GM12878 (cell line): ENCODE data around the gene PRSS35. TPM values are rescaled to one million over a fixed set of nuclear protein-coding genes. Genes with fewer than 3 reads are reported as not detected.

Source experiments
- ATAC-seq: fragments of 200-7000 bp; cut with Tn5 transposase; 3 replicates; pipeline ENCODE4 v1.9.1; 2020; ENCODE audit warnings: mild to moderate bottlenecking, moderate library complexity
- BruUV-seq: library from RNA; stranded (reverse); fragments of 400-500 nt; replicated peaks from 2 replicates; lab custom pipeline; 2021; lab: Mats Ljungman, UMichigan
- CTCF ChIA-PET: fragments of 300-600 bp; sonication (Branson Sonifier 250); formaldehyde crosslinking; extraction: SDS; loops from one replicate; lab custom pipeline; 2021; ENCODE audit warnings: inconsistent platforms; lab: Yijun Ruan, JAX
- POLR2A ChIA-PET: fragments of 350-600 bp; formaldehyde crosslinking; extraction: SDS; loops from one replicate; lab custom pipeline; 2021; ENCODE audit warnings: inconsistent platforms; lab: Charles Lee
- RAD21 ChIA-PET: fragments of 300-600 bp; sonication (Branson Sonifier 250); formaldehyde crosslinking; loops from one replicate; lab custom pipeline; 2023; ENCODE audit warnings: antibody characterized with exemption; ENCODE audit not compliant: unreplicated experiment; lab: Charles Lee
- SMC1A ChIA-PET: fragments of 300-600 bp; sonication (Branson Sonifier 250); formaldehyde crosslinking; loops from one replicate; lab custom pipeline; 2023; ENCODE audit not compliant: unreplicated experiment, uncharacterized antibody; lab: Charles Lee
- DNase-seq: peaks from one replicate; pipeline ENCODE4 v3.0.0-alpha.2; 2011; ENCODE audit warnings: low read depth, low spot score
- FAIRE-seq: peaks from 3 replicates; lab custom pipeline; 2011; peaks lifted over from hg19 to GRCh38; lab: Jason Lieb, UNC
- H2AFZ ChIP-seq: 2 replicates; pipeline ENCODE4 v1.6.0; 2011; ENCODE audit warnings: low read depth, low read length, control low read depth; ENCODE audit not compliant: control insufficient read depth
- H3K27ac ChIP-seq: 2 replicates; pipeline ENCODE4 v1.5.1; 2011; ENCODE audit warnings: control low read depth; ENCODE audit not compliant: control insufficient read depth, insufficient read depth
- H3K27me3 ChIP-seq, 2 experiments: replicated peaks in 1 of 2; 2 replicates each; pipeline versions ENCODE4 v1.6.0 to v1.6.1; 2011; ENCODE audit warnings: low read length in 1 of 2; ENCODE audit not compliant: control insufficient read depth in 2 of 2, insufficient read depth in 2 of 2
- H3K36me3 ChIP-seq, 2 experiments: 2 replicates each; pipeline ENCODE4 v1.5.1; 2011; ENCODE audit warnings: low read length in 1 of 2; ENCODE audit not compliant: control insufficient read depth in 2 of 2, insufficient read depth in 2 of 2
- H3K4me1 ChIP-seq: 2 replicates; pipeline ENCODE4 v1.6.1; 2011; ENCODE audit warnings: mild to moderate bottlenecking, low read length, moderate library complexity, mixed read lengths; ENCODE audit not compliant: control insufficient read depth, insufficient read depth
- H3K4me2 ChIP-seq: 2 replicates; pipeline ENCODE4 v1.6.0; 2011; ENCODE audit warnings: control low read depth; ENCODE audit not compliant: control insufficient read depth, insufficient read depth
- H3K4me3 ChIP-seq: fragments of 200-600 bp; sonication (generic); 2 replicates; pipeline ENCODE4 v1.5.1; 2016
- H3K79me2 ChIP-seq: 2 replicates; pipeline ENCODE4 v1.6.0; 2011; ENCODE audit warnings: low read length; ENCODE audit not compliant: control insufficient read depth, insufficient read depth
- H3K9ac ChIP-seq: 2 replicates; pipeline ENCODE4 v1.8.0; 2011; ENCODE audit warnings: low read length, control low read depth, mixed read lengths; ENCODE audit not compliant: control insufficient read depth, insufficient read depth
- H3K9me3 ChIP-seq: replicated peaks from 3 replicates; pipeline ENCODE4 v1.5.1; 2011; ENCODE audit warnings: mild to moderate bottlenecking, low read length; ENCODE audit not compliant: control insufficient read depth, insufficient read depth
- H4K20me1 ChIP-seq: 2 replicates; pipeline ENCODE4 v1.6.0; 2011; ENCODE audit not compliant: control insufficient read depth, insufficient read depth
- FOS ChIP-seq: IDR thresholded peaks from 3 replicates; pipeline ENCODE4 v1.6.1; 2011; ENCODE audit warnings: borderline replicate concordance; ENCODE audit not compliant: insufficient read length; ENCODE audit errors: extremely low read depth
- NFYA ChIP-seq: IDR thresholded peaks from 2 replicates; pipeline ENCODE4 v1.6.1; 2011; ENCODE audit warnings: low read depth, mild to moderate bottlenecking, low read length, improper control_type of control experiment, borderline replicate concordance
- WGBS: methylation state at CpG from one replicate; pipeline ENCODE4 v1.1.6; 2016; ENCODE audit warnings: low lambda C conversion rate; ENCODE audit not compliant: insufficient replicate concordance, insufficient coverage; ENCODE audit errors: missing lambda C conversion rate; 5-methylcytosine and 5-hydroxymethylcytosine counted together
- in situ Hi-C: fragments of 300-500 bp; cut with MboI; formaldehyde crosslinking; loops from 9 replicates; pipeline ENCODE4 v1.14.3; 2018; ENCODE audit warnings: mixed read lengths
- intact Hi-C: fragments of 100-400 bp; cut with micrococcal nuclease; formaldehyde crosslinking; loops from one replicate; pipeline ENCODE4 v1.14.2; 2022; ENCODE audit not compliant: unreplicated experiment
- polyA plus RNA-seq, 11 experiments: library from polyadenylated mRNA; depleted of rRNA in 4 of 11; unstranded in 6 of 11; stranded (reverse) in 5 of 11; fragments of >200 nt; fragmentation: Nextera tagmentation in 4 of 11; fragmentation: Illumina TruSeq in 1 of 11; extraction: Ambion mirVana in 4 of 11; extraction: Trizol in 1 of 11; gene quantifications; 1 replicate in 1 of 11; 2 replicates in 10 of 11; pipeline versions ENCODE4 v1.2.1 to v1.2.3, GENCODE V29; 2011 to 2016; ENCODE audit warnings: inconsistent platforms in 2 of 11, missing spikeins in 2 of 11, low read depth in 1 of 11
- total RNA-seq, 4 experiments: library from RNA; depleted of rRNA in 3 of 4; stranded (reverse); fragments of >200 nt in 3 of 4; fragmentation: Illumina TruSeq in 1 of 4; extraction: Trizol in 1 of 4; gene quantifications; 2 replicates each; pipeline versions ENCODE4 v1.2.1 to v1.2.3, GENCODE V29; 2013 to 2021
- TF ChIP-seq, protein P1 (sequence below): IDR thresholded peaks from 2 replicates; pipeline ENCODE4 v1.6.1; 2011; ENCODE audit warnings: low read depth, low read length, improper control_type of control experiment, borderline replicate concordance
- TF ChIP-seq, protein P2 (sequence below): fragments of 450-650 bp; IDR thresholded peaks from 2 replicates; pipeline ENCODE4 v1.6.1; 2017; ENCODE audit warnings: antibody characterized with exemption, mild to moderate bottlenecking, moderate library complexity
- TF ChIP-seq, protein P3 (sequence below), 3 experiments: IDR thresholded peaks in 2 of 3; conservative IDR thresholded peaks in 1 of 3; 2 replicates each; pipeline ENCODE4 v1.5.1; 2011; ENCODE audit warnings: low read depth in 3 of 3, low read length in 3 of 3, mild to moderate bottlenecking in 3 of 3, control low read depth in 2 of 3, moderate library complexity in 2 of 3, inconsistent platforms in 1 of 3, mixed read lengths in 1 of 3; ENCODE audit not compliant: control insufficient read depth in 2 of 3, insufficient read depth in 1 of 3; ENCODE audit errors: extremely low read depth in 1 of 3

PRSS35 gene
- total and polyA plus RNA-seq, 10 of the 15 experiments (the other 5 are each of a cell fraction or from before 2014, with no cell fraction given), result not detected

DNA sequence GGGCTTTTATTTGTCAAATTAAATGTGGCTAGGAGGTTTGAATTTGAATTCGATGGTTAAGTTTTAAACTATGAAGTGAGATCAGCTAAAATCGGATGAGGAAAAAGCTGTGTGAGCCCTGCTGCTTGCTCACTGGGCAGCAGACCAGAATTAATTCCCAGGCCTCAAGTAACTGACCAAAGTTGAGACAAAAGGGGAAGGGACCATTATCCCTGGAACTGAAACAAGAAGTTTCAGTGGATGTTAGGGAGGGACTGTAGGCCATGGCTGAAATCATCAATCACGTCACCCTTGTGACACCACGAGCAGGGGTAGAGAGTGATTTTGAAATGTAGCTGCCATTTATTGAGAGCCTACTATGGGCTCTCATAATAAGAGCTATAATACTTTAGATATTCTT is 7.0 kb upstream of the PRSS35 start:
- no peaks in the 10 kb centered on the region for H3K9me3 ChIP-seq
- no peak overlapping the region for H2AFZ ChIP-seq
- ATAC-seq, result no peak
- in situ Hi-C loops, result no loop called here
- H3K4me2 ChIP-seq, result no peak overlapping the region
- H3K79me2 ChIP-seq, result no peaks in the 10 kb centered on the region
- no peak for TF ChIP-seq FOS
- TF ChIP-seq, protein P1, sequence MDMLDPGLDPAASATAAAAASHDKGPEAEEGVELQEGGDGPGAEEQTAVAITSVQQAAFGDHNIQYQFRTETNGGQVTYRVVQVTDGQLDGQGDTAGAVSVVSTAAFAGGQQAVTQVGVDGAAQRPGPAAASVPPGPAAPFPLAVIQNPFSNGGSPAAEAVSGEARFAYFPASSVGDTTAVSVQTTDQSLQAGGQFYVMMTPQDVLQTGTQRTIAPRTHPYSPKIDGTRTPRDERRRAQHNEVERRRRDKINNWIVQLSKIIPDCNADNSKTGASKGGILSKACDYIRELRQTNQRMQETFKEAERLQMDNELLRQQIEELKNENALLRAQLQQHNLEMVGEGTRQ, result no peak
- TF ChIP-seq, protein P2, sequence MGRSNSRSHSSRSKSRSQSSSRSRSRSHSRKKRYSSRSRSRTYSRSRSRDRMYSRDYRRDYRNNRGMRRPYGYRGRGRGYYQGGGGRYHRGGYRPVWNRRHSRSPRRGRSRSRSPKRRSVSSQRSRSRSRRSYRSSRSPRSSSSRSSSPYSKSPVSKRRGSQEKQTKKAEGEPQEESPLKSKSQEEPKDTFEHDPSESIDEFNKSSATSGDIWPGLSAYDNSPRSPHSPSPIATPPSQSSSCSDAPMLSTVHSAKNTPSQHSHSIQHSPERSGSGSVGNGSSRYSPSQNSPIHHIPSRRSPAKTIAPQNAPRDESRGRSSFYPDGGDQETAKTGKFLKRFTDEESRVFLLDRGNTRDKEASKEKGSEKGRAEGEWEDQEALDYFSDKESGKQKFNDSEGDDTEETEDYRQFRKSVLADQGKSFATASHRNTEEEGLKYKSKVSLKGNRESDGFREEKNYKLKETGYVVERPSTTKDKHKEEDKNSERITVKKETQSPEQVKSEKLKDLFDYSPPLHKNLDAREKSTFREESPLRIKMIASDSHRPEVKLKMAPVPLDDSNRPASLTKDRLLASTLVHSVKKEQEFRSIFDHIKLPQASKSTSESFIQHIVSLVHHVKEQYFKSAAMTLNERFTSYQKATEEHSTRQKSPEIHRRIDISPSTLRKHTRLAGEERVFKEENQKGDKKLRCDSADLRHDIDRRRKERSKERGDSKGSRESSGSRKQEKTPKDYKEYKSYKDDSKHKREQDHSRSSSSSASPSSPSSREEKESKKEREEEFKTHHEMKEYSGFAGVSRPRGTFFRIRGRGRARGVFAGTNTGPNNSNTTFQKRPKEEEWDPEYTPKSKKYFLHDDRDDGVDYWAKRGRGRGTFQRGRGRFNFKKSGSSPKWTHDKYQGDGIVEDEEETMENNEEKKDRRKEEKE, result no peak
- TF ChIP-seq NFYA, result no peak
- TF ChIP-seq, protein P3, sequence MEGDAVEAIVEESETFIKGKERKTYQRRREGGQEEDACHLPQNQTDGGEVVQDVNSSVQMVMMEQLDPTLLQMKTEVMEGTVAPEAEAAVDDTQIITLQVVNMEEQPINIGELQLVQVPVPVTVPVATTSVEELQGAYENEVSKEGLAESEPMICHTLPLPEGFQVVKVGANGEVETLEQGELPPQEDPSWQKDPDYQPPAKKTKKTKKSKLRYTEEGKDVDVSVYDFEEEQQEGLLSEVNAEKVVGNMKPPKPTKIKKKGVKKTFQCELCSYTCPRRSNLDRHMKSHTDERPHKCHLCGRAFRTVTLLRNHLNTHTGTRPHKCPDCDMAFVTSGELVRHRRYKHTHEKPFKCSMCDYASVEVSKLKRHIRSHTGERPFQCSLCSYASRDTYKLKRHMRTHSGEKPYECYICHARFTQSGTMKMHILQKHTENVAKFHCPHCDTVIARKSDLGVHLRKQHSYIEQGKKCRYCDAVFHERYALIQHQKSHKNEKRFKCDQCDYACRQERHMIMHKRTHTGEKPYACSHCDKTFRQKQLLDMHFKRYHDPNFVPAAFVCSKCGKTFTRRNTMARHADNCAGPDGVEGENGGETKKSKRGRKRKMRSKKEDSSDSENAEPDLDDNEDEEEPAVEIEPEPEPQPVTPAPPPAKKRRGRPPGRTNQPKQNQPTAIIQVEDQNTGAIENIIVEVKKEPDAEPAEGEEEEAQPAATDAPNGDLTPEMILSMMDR (IDR thresholded peaks at IDR 0.05 in 2 of 3, conservative IDR thresholded peaks at IDR 0.05 in 1 of 3; ENCODE audit: control insufficient read depth in 2 of 3, extremely low read depth in 1 of 3, insufficient read depth in 1 of 3, low read depth in 3 of 3, low read length in 3 of 3), result no peak
- TF ChIP-seq, all 136 proteins: peak for 0
- intact Hi-C loops, result no loop called here
- ChIA-PET CTCF (interaction anchor here (1.1 to 15.2 kb wide), 7 partner anchors 9 to 439 kb away, joined by 3 to 423 read pairs (median 8); partner anchors contain the start of genes DOP1A and UBE3D), RAD21 (interaction anchor here (1.3 to 1.9 kb wide), 2 partner anchors 9 to 282 kb away, joined by 3 to 7 read pairs; no protein-coding TSS in a partner anchor), SMC1A (interaction anchor here (1.0 to 4.5 kb wide), 5 partner anchors 9 to 588 kb away, joined by 3 to 30 read pairs (median 3); partner anchors contain the start of gene PRSS35), POLR2A (no interaction called here)
- Histone ChIP-seq H3K27me3 (no peaks in the 10 kb centered on the region), H3K27ac (no peak overlapping the region), H3K4me3 (no peak overlapping the region), H3K9ac (no peak overlapping the region), H4K20me1 (no peaks in the 10 kb centered on the region), H3K36me3 (no peaks in the 10 kb centered on the region), H3K4me1 (no peaks in the 10 kb centered on the region)
- BruUV-seq, result no TSS peak
- 22% methylated on average over 4 of the region's 4 CpGs for WGBS
- DNase-seq (no peak), FAIRE-seq (no peak)
